ENCODE results near the gene LMF2. TPM values are rescaled to one million over a fixed set of nuclear protein-coding genes. Genes with fewer than 3 reads are reported as not detected.

The LMF2 gene
- total RNA-seq, 3 donors from 2014 or later (not counting 1 experiment from before 2014, with no cell fraction given) = 114 to 129 (median 122) TPM

GRCh38 chr22:50488006-50488677 lies 19.4 kb downstream of the LMF2 start:
- Mint-ChIP-seq H3K9me3 (no peaks in the 10 kb centered on the region), H3K27ac (no peak overlapping the region), H3K4me1 (peaks cover 0 to 5% of the 10 kb centered on the region in 2 donors), H3K36me3 (no peaks in the 10 kb centered on the region), H3K4me3 (no peak overlapping the region), H3K27me3 (ENCODE audit: low read depth in 2 of 2) (peaks cover 8 to 9% of the 10 kb centered on the region in 2 donors)
- WGBS (ENCODE audit: insufficient coverage) = 86% methylated on average over 17 of the region's 18 CpGs
- TF ChIP-seq CTCF (IDR thresholded peaks at IDR 0.05) = no peak
- H3K27ac ChIP-seq (ENCODE audit: low read length) = no peak overlapping the region
- peaks cover 9% of the 10 kb centered on the region for H3K4me1 ChIP-seq (ENCODE audit: control insufficient read depth, insufficient read depth, low read length)
- DNase-seq (no peak), ATAC-seq (no peak)
- no peaks in the 10 kb centered on the region for H3K9me3 ChIP-seq (ENCODE audit: control insufficient read depth, insufficient read depth, low read length)
- no peaks in the 10 kb centered on the region for H3K36me3 ChIP-seq (ENCODE audit: control insufficient read depth, insufficient read depth, low read length)
- intact Hi-C loops (cut with micrococcal nuclease) = no loop called here
- no peak overlapping the region for H3K4me3 ChIP-seq (ENCODE audit: low read length)
- H3K27me3 ChIP-seq (ENCODE audit: control insufficient read depth, insufficient read depth, low read length) = peaks cover 4% of the 10 kb centered on the region

GRCh38 chr22:50487290-50488005 lies 20.1 kb downstream of the LMF2 start:
- Mint-ChIP-seq H3K27me3 (ENCODE audit: low read depth in 2 of 2) (peaks cover 8 to 9% of the 10 kb centered on the region in 2 donors), H3K4me3 (no peak overlapping the region), H3K27ac (no peak overlapping the region), H3K9me3 (no peaks in the 10 kb centered on the region), H3K36me3 (no peaks in the 10 kb centered on the region), H3K4me1 (peaks cover 0 to 5% of the 10 kb centered on the region in 2 donors)
- peaks cover 11% of the 10 kb centered on the region for H3K4me1 ChIP-seq (ENCODE audit: control insufficient read depth, insufficient read depth, low read length)
- 90% methylated on average over 23 of the region's 23 CpGs for WGBS (ENCODE audit: insufficient coverage)
- ATAC-seq (no peak), DNase-seq (no peak)
- no peaks in the 10 kb centered on the region for H3K9me3 ChIP-seq (ENCODE audit: control insufficient read depth, insufficient read depth, low read length)
- peaks cover 8% of the 10 kb centered on the region for H3K27me3 ChIP-seq (ENCODE audit: control insufficient read depth, insufficient read depth, low read length)
- no peak for TF ChIP-seq CTCF (IDR thresholded peaks at IDR 0.05)
- intact Hi-C loops (cut with micrococcal nuclease) = no loop called here
- no peak overlapping the region for H3K4me3 ChIP-seq (ENCODE audit: low read length)
- no peak overlapping the region for H3K27ac ChIP-seq (ENCODE audit: low read length)
- no peaks in the 10 kb centered on the region for H3K36me3 ChIP-seq (ENCODE audit: control insufficient read depth, insufficient read depth, low read length)

GRCh38 chr22:50486561-50487289 lies 20.8 kb downstream of the LMF2 start, which contains the start of gene MIOX:
MIOX (plus strand) TSS chr22:50486859; CDS start chr22:50486898, 39 bp downstream.
- Mint-ChIP-seq H3K9me3 (no peaks in the 10 kb centered on the region), H3K27me3 (ENCODE audit: low read depth in 2 of 2) (peaks cover 8 to 9% of the 10 kb centered on the region in 2 donors), H3K4me3 (no peak within 1 kb of the TSS), H3K4me1 (peaks cover 0 to 5% of the 10 kb centered on the region in 2 donors), H3K36me3 (no peaks in the 10 kb centered on the region), H3K27ac (no peak within 1 kb of the TSS)
- no peak for ATAC-seq
- Histone ChIP-seq H3K36me3 (ENCODE audit: control insufficient read depth, insufficient read depth, low read length) (no peaks in the 10 kb centered on the region), H3K27me3 (ENCODE audit: control insufficient read depth, insufficient read depth, low read length) (peaks cover 14% of the 10 kb centered on the region), H3K9me3 (ENCODE audit: control insufficient read depth, insufficient read depth, low read length) (no peaks in the 10 kb centered on the region), H3K27ac (ENCODE audit: low read length) (no peak within 1 kb of the TSS), H3K4me1 (ENCODE audit: control insufficient read depth, insufficient read depth, low read length) (peaks cover 18% of the 10 kb centered on the region), H3K4me3 (ENCODE audit: low read length) (no peak within 1 kb of the TSS)
- no peak for TF ChIP-seq CTCF (IDR thresholded peaks at IDR 0.05)
- 79% methylated on average over 23 of the region's 23 CpGs for WGBS (ENCODE audit: insufficient coverage)
- no peak for DNase-seq
- intact Hi-C loops (cut with micrococcal nuclease) = no loop called here

Data from natural killer cell (primary cell).